SHP77 treated with DMSO at 0.1 percent for 48 hours (cell line): Measurements from ENCODE around the gene MCM7.
"Not testable (repeated sequence)": the region's sequence is repeated elsewhere in the genome, so short reads cannot be mapped to it uniquely, and the experiment has no call there.

Experiments used
- DNase-seq: peaks from one replicate; lab custom pipeline; 2025; lab: John Stamatoyannopoulos, UW

MCM7 gene

DNA sequence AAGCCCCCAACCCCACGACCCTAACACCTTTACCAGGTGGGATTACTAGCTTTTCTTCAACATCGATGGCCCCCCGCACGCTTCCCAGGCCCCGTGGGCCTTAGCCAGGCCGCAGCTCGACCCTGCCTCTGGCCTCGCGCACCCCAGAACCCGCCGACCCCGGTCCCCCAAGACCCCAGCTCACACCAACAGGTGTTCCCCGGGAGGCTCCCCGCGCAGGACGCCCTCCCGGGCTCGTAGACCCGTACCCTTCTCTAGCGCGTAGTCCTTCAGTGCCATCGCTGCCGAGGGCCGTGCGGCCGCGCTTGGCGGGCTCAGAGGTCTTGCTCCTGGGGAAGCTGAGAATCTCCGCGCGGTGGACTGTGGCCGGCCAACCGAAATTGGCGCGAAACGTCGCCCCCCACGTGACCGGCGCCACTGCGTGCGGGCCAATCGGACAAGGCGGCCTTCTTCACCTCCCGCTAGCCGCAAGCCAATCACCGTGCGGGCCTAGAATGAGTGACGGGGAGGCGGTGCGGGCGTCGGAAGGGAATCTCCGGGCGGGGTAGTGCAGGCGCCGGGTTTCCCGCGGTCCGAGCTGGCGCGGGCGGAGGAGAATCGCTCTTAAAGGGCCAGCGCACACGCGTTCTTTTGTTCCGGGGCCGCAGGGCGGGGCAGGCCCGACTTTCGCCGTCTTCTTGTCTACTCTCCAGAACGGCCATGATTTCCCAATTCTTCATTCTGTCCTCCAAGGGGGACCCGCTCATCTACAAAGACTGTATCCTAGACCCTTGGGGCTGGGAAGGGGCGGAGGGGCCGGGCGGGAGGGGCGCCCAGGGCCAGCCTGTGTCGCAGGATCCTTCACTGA, at the start of gene MCM7, which contains the start of gene AP4M1:
TSS of gene MCM7 (minus strand) at position 382 of the 847 bp plus-strand sequence. CDS start at position 279, 103 bp downstream.
TSS of gene AP4M1 (plus strand) at position 628 of the 847 bp plus-strand sequence. CDS start at position 700, 72 bp downstream.
- peak; percentile 88 for DNase-seq

- peak; percentile 98 for DNase-seq
Observed at GRCh38 chr7:100148559-100149328, 47.5 kb upstream of the MCM7 start, which contains the start of gene LAMTOR4. TSS of gene LAMTOR4 (plus strand) at chr7:100148918. CDS start at chr7:100148973, 55 bp downstream.

DNA sequence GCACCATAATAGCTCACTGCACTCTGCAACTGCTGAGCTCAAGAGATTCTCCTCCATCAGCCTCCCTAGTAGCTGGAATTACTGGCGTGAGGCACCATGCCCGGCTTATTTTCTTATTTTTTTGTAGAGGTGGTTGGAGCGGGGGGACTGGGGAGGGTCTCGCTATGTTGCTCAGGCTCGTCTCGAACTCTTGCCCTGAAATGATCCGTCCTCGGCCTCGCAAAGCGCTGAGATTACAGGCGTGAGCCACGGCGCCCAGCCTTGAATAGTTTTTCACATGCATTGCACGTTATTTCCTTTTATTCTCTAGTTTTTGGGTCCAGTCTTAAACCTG, 47.0 kb upstream of the MCM7 start:
- DNase-seq: no peak

GRCh38 chr7:100147278-100147677, 46.1 kb upstream of the MCM7 start:
- no peak for DNase-seq

GRCh38 chr7:100146350-100146749, 45.2 kb upstream of the MCM7 start:
- not testable (repeated sequence) for DNase-seq

DNA sequence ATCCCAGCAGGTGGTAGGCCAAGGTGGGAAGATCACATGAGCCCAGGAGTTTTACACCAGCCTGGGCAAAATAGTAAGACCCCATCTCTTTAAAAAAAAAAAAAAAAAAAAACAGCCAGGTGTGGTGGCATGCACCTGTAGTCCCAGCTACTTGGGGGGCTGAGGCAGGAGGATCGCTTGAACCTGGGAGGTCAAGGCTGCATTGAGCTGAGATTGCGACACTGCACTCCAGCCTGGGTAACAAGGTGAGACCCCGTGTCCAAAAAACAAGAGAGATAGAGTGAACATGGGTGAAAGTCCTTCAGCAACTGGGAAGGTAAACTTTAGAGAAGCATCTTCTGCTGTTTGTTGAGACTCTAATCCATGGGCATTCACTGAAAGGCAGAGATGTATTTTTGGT, 41.3 kb upstream of the MCM7 start:
- no peak for DNase-seq

- DNase-seq: no peak
Observed at GRCh38 chr7:100141555-100141949, 40.4 kb upstream of the MCM7 start.

GRCh38 chr7:100137851-100138760, 36.9 kb upstream of the MCM7 start:
- DNase-seq: no peak

GRCh38 chr7:100132697-100133151, 31.5 kb upstream of the MCM7 start:
- peak; percentile 44 for DNase-seq

- DNase-seq: no peak
Observed at GRCh38 chr7:100132126-100132525, 30.9 kb upstream of the MCM7 start.

GRCh38 chr7:100130608-100131453, 29.6 kb upstream of the MCM7 start:
- DNase-seq: no peak

GRCh38 chr7:100130220-100130607, 29.0 kb upstream of the MCM7 start:
- DNase-seq: not testable (repeated sequence)

GRCh38 chr7:100128637-100128963, 27.4 kb upstream of the MCM7 start:
- DNase-seq: no peak

GRCh38 chr7:100127866-100128636, 26.9 kb upstream of the MCM7 start:
- DNase-seq: no peak

GRCh38 chr7:100126931-100127865, 26.0 kb upstream of the MCM7 start, which contains the start of gene MBLAC1:
TSS of gene MBLAC1 (plus strand) at chr7:100126967. CDS start at chr7:100127396, 429 bp downstream.
- peak; percentile 66 for DNase-seq

DNA sequence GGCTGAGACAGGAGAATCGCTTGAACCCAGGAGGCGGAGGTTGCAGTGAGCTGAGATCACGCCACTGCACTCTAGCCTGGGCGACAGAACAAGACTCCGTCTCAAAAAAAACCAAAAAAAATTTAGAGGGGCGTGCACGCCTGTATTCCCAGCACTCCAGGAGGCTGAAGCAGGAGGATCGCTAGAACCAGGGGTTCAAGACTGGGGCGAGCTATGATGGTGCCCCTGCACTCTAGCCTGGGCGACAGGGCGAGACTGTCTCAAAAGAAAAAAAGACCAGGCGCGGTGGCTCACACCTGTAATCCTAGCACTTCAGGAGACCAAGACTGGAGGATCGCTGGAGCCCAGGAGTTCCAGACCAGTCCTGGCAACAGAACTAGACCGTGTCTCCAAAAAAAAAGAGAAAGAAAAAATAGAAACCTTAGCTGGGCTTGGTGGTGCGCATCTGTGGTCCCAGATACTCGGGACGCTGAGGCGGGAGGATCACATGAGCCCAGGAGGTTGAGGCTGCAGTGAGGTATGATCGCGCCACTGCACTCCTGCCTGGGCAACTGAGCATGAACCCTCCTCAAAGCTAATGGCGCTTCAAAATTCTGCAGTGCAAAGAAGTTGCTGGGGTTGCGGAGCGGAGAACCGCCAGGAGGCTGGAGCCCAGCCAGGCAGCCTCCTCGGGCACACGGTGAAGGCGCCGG, 25.2 kb upstream of the MCM7 start:
- DNase-seq: no peak

DNA sequence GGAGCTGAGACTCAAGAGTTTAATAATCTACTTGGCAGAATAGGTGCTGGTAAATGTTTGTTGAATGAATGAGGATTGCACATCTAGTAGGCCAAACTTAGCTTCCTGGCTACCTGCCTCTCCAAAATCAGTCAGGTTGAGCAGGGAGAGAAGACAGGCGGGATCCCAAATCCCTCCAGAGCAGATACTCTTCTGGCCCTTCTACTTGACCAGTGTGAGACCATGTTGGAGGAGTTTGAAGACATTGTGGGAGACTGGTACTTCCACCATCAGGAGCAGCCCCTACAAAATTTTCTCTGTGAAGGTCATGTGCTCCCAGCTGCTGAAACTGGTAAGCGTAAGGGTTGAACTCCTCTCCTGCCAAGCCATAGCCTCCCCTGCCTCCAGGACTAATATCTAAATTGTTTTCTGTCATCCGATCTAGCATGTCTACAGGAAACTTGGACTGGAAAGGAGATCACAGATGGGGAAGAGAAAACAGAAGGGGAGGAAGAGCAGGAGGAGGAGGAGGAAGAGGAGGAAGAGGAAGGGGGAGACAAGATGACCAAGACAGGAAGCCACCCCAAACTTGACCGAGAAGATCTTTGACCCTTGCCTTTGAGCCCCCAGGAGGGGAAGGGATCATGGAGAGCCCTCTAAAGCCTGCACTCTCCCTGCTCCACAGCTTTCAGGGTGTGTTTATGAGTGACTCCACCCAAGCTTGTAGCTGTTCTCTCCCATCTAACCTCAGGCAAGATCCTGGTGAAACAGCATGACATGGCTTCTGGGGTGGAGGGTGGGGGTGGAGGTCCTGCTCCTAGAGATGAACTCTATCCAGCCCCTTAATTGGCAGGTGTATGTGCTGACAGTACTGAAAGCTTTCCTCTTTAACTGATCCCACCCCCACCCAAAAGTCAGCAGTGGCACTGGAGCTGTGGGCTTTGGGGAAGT, 23.4 kb upstream of the MCM7 start:
- no peak for DNase-seq
